ENCODE results near the gene METAP1.
"Not testable (repeated sequence)": the region's sequence is repeated elsewhere in the genome, so short reads cannot be mapped to it uniquely, and the experiment has no call there.

Gene METAP1

GRCh38 chr4:99078931-99079624, 83.6 kb downstream of the METAP1 start:
- no peaks in the 10 kb centered on the region for H3K4me1 ChIP-seq (ENCODE audit: insufficient read depth, low read length)
- no peaks in the 10 kb centered on the region for H3K9me3 ChIP-seq (ENCODE audit: insufficient read depth, low read length, severe bottlenecking)
- peaks cover 4% of the 10 kb centered on the region for H4K20me1 ChIP-seq (ENCODE audit: insufficient read depth, low read length)
- ATAC-seq (ENCODE audit: insufficient read depth, low read depth) (no peak), DNase-seq (no peak)
- no peak overlapping the region for H3K4me3 ChIP-seq (ENCODE audit: low read depth in 1 of 2, low read length in 2 of 2)
- no peak overlapping the region for H2AFZ ChIP-seq (ENCODE audit: low read depth, low read length)
- H3K79me2 ChIP-seq (ENCODE audit: insufficient read depth, low read length): peaks cover 20% of the 10 kb centered on the region
- H3K27ac ChIP-seq (ENCODE audit: low read length): no peak overlapping the region
- no peak overlapping the region for H3K4me2 ChIP-seq (ENCODE audit: insufficient read depth, low read length)
- no peaks in the 10 kb centered on the region for H3K27me3 ChIP-seq (ENCODE audit: insufficient read depth, low read length, poor library complexity)
- TF ChIP-seq CTCF (IDR thresholded peaks at IDR 0.05; ENCODE audit: borderline replicate concordance, extremely low read depth, low read length, poor library complexity, severe bottlenecking) (no peak), EZH2 (IDR thresholded peaks at IDR 0.05; ENCODE audit: borderline replicate concordance, low read depth, low read length, severe bottlenecking) (no peak)
- peaks cover 96% of the 10 kb centered on the region for H3K36me3 ChIP-seq (ENCODE audit: insufficient read depth, low read length)
- no peak overlapping the region for H3K9ac ChIP-seq (ENCODE audit: low read depth, low read length)

DNA sequence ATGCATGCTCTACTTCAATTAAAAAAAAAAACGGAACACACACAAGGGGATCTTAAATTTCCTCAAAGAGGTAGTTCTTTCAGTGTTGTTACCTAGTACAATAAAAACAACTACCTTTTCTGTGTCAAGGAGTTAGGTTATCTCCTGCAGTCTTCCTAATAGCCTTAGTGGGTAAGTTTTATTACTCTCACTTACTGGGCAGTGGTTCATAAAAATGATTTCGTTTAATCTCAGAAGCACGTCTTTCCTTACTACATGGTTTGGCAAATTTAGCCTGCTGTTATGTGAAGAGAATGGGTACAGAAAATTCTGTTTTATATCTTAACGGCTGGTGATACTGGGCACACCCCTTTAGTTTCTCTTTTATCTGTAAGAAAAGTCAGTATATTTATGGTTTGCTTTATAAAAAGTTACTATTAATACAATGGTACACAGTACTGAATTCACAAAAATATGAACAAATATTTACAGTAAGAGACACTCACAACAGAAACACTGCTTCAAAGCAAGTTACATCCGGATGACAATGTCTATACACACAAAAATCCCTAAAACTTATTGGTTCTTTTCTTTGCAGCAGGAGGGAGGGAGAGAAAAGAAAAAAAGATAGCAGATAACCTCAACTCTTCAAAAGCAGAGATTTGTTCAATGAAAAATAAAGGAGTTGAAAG, 84.2 kb downstream of the METAP1 start:
- H3K9ac ChIP-seq (ENCODE audit: low read depth, low read length): no peak overlapping the region
- H3K4me2 ChIP-seq (ENCODE audit: insufficient read depth, low read length): no peak overlapping the region
- no peak overlapping the region for H3K27ac ChIP-seq (ENCODE audit: low read length)
- no peaks in the 10 kb centered on the region for H3K4me1 ChIP-seq (ENCODE audit: insufficient read depth, low read length)
- H3K9me3 ChIP-seq (ENCODE audit: insufficient read depth, low read length, severe bottlenecking): no peaks in the 10 kb centered on the region
- H2AFZ ChIP-seq (ENCODE audit: low read depth, low read length): no peak overlapping the region
- no peak for TF ChIP-seq EZH2 (IDR thresholded peaks at IDR 0.05; ENCODE audit: borderline replicate concordance, low read depth, low read length, severe bottlenecking)
- TF ChIP-seq CTCF (IDR thresholded peaks at IDR 0.05; ENCODE audit: borderline replicate concordance, extremely low read depth, low read length, poor library complexity, severe bottlenecking): no peak
- ATAC-seq (ENCODE audit: insufficient read depth, low read depth) (no peak), DNase-seq (no peak)
- H4K20me1 ChIP-seq (ENCODE audit: insufficient read depth, low read length): peaks cover 6% of the 10 kb centered on the region
- peaks cover 27% of the 10 kb centered on the region for H3K79me2 ChIP-seq (ENCODE audit: insufficient read depth, low read length)
- H3K36me3 ChIP-seq (ENCODE audit: insufficient read depth, low read length): peaks cover 96% of the 10 kb centered on the region
- H3K27me3 ChIP-seq (ENCODE audit: insufficient read depth, low read length, poor library complexity): no peaks in the 10 kb centered on the region
- H3K4me3 ChIP-seq (ENCODE audit: low read depth in 1 of 2, low read length in 2 of 2): no peak overlapping the region

DNA sequence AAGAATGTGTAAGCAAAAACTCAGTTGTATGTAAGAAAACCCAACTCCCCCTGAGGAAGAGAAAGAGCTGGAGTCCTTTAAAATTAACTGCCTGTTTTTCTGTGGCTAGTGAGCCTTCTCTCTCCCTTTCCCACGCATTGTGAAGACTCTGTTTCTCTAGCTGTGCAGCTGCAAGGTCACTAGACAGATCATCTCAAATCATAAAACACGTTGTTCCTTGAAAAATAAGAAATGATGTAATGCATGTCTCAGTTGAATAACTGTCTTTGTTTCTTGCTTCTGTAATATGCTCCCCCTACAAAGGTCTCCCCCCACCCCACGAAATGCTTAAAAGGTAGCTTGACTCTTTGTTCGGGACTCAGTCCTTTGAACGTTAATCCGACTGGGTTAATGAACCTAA, 85.3 kb downstream of the METAP1 start:
- H3K27ac ChIP-seq (ENCODE audit: low read length); H3K9me3 ChIP-seq (ENCODE audit: insufficient read depth, low read length, severe bottlenecking); H2AFZ ChIP-seq (ENCODE audit: low read depth, low read length); H3K4me3 ChIP-seq (ENCODE audit: low read depth in 1 of 2, low read length in 2 of 2); H3K9ac ChIP-seq (ENCODE audit: low read depth, low read length); H3K27me3 ChIP-seq (ENCODE audit: insufficient read depth, low read length, poor library complexity); DNase-seq; ATAC-seq (ENCODE audit: insufficient read depth, low read depth); H3K4me2 ChIP-seq (ENCODE audit: insufficient read depth, low read length); H3K4me1 ChIP-seq (ENCODE audit: insufficient read depth, low read length): not testable (repeated sequence)
- Histone ChIP-seq H3K36me3 (ENCODE audit: insufficient read depth, low read length) (peaks cover 98% of the 10 kb centered on the region), H4K20me1 (ENCODE audit: insufficient read depth, low read length) (peaks cover 10% of the 10 kb centered on the region), H3K79me2 (ENCODE audit: insufficient read depth, low read length) (peaks cover 38% of the 10 kb centered on the region)

- ATAC-seq (ENCODE audit: insufficient read depth, low read depth): no peak
- no peak for DNase-seq
- Histone ChIP-seq H3K27ac (ENCODE audit: low read length) (no peak overlapping the region), H3K9ac (ENCODE audit: low read depth, low read length) (no peak overlapping the region), H3K79me2 (ENCODE audit: insufficient read depth, low read length) (peaks cover 51% of the 10 kb centered on the region), H3K36me3 (ENCODE audit: insufficient read depth, low read length) (peaks cover 85% of the 10 kb centered on the region), H4K20me1 (ENCODE audit: insufficient read depth, low read length) (peaks cover 10% of the 10 kb centered on the region), H3K4me2 (ENCODE audit: insufficient read depth, low read length) (no peak overlapping the region; the same call in 1 of the 2 replicates), H3K27me3 (ENCODE audit: insufficient read depth, low read length, poor library complexity) (no peaks in the 10 kb centered on the region), H3K9me3 (ENCODE audit: insufficient read depth, low read length, severe bottlenecking) (no peaks in the 10 kb centered on the region), H2AFZ (ENCODE audit: low read depth, low read length) (no peak overlapping the region), H3K4me3 (ENCODE audit: low read depth in 1 of 2, low read length in 2 of 2) (no peak overlapping the region), H3K4me1 (ENCODE audit: insufficient read depth, low read length) (peaks cover 15% of the 10 kb centered on the region)
- TF ChIP-seq CTCF (IDR thresholded peaks at IDR 0.05; ENCODE audit: borderline replicate concordance, extremely low read depth, low read length, poor library complexity, severe bottlenecking) (no peak), EZH2 (IDR thresholded peaks at IDR 0.05; ENCODE audit: borderline replicate concordance, low read depth, low read length, severe bottlenecking) (no peak)
Observed at GRCh38 chr4:99082192-99082591, 86.7 kb downstream of the METAP1 start.
